HG03135 (cell line): Measurements from ENCODE around the gene ZNF580.

Experiments
- ATAC-seq: cut with Tn5 transposase; IDR thresholded peaks from one replicate; pipeline ENCODE4 v1.9.1; 2021; ENCODE audit warnings: mild to moderate bottlenecking, moderate library complexity; ENCODE audit not compliant: unreplicated experiment

The ZNF580 gene

DNA sequence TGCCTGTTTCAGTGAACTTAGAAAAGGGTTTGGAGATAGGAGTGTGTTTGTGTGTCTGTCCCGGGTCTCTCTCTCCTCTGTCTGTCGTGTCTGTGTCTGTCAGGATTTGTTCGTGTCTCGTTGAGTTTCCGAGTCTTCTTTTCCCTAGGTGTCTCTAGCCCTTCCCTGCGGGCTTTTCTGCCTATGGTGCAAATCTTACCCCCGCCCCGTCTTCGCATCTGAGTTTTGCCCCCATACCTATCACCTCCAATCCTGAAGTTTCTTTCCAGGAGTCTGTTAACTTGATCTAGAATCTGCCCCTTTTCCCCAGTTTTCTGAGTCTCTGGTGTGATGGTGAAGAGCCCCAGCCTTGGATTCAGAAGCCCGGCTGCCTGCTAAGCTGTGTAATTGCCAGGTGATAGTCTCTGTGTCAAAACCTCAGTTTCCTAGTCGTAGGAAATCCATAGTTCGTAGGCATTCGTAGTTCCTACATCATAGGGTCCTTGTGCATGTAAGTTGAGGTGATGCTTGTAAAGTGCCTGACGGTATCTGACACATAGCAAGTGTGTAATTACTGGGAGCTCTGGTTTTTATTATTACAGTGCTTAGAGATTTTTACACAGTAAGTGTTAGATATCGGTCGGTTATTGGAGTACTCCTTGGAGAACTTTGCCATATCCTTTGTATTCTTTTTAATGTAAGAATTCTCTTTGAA lies 35.0 kb downstream of the ZNF580 start:
- ATAC-seq, result no peak

GRCh38 chr19:55676383-55676782 lies 35.6 kb downstream of the ZNF580 start:
- no peak for ATAC-seq

DNA sequence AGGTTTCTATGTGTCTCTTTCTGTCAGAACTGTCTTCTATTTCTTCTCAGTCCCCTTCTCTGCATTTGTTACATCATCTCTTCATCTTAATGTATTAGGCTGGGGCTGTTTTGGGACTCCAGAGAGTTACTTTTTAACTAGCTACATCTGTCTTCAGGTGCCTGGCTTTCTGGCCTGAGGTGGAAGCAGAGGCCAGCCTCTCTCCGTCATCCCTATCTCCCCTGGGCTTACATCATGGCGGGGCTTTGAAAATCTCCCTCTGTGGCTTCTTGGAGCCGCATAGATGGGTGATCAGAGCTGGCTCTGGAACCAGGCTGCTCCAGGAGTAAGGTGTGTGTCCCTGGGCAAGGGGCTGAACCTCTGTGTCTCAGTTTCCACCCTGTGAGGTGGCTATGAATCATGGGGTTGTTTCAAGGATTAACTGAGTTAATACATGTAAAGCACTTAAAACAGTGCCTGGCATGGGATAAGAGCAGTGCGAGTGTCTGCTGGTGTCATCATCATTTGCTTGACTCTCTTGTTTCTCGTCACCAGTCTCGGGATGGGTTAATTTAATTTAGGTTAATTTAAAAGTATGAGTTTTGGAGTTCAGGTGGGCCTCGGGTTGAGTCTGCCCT lies 36.2 kb downstream of the ZNF580 start:
- no peak for ATAC-seq

DNA sequence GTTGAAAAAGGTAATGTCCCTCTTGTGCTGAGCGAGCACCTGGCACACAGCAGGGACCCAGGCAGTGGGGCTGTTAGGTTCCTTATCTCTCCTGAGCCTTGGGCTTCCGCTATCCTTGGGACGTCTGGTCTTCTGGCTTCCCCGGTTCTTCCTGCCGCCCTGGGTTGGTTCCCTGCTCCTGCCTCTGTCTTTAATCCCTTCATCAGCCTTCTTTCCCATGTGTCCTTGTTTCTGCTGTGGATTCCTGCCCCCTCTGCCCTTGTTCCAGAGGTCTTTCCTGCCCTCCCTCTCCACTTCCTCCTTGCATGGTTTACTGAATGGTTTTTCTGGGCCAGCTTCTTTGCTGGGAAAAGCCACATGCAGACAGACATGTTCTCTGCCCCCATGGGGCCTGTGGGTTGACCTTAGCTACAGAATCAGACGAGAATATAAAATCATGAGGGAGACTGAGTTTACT lies 36.8 kb downstream of the ZNF580 start:
- ATAC-seq, result no peak

- ATAC-seq, result peak; percentile 68
These were observed 37.4 kb downstream of the ZNF580 start for GRCh38 chr19:55678121-55678671.

DNA sequence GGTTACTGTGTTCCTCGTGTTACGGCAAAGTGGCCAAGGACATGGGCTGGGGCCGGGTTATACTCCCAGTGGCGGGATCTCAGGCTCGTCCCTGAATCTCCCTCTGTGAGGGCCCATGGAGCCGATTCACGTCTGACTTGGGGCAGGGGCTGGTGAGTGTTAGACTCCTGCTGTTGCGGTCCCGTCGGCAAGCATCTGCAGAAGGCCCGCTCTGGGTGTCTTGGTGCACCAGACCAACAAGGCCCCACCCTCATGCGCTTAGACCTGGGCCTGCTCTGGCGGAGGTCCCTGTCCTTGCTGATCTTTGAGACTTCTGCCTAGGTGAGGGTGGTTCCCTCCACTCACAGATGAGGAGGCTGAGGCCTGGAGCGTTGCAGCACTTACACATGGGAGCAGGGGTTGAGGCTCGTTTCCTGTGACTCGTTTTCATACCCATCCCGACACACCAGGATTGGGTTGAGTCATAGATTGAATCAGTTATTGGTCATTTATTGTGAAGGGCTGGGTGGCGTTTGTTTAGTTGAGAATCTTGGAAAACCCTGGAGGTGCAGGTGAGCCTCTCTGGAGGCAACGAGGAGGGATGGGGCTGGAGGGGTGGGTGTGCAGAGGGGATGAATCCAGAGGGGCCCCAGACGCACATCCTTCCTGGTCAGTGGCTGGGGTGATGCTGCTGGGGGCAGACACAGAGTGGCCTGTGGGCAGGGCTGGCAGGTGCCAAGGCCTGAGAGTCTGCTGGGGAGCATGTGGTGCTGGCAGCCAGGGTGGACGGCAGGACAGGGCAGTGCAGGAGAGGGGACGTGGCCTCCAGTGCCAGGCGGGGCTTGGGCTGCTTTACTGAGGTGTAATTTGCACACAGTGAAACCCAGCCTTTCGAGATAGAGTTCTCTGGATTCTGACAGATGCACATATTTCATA lies 38.8 kb downstream of the ZNF580 start:
- ATAC-seq, result no peak

DNA sequence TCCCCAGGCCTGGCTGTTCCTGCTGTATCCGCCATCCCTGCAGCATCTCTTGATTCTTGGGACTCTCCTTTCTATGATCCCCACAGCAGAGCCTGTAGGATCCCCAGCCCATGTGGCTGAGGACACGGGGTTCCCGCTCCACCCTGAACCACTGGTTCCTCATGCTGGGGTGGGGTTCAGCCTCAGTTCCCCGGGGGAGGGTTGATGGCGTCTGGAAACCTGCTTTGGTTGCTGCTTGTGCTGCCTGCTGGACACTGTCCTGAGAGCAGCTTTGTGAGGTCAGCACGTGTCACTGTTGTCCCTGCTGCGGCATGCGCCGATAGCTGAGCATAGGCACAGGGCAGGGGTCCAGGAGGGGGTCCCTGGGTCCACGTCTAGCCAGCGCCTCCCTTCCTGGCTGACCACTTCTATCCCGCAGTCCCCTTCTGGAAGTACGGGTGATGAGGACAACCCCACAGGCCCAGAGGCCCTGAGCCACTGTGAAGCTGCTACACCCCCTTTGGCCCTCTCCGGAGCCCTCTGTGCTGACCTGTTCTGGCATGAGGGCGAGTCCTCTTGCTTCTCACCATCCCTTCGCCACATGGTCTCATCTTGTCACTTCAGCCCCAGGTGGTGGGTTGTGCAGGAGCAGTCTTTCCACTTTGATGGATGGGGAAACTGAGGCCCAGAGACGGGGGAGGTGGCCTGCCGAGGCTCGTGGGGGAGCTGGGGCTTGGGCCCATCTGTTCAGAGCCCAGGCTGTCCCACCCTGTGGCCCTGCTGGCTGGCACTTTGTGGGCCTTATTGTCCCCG lies 39.7 kb downstream of the ZNF580 start:
- no peak for ATAC-seq

GRCh38 chr19:55681131-55682092 lies 40.6 kb downstream of the ZNF580 start:
- no peak for ATAC-seq

GRCh38 chr19:55683449-55684261 lies 42.9 kb downstream of the ZNF580 start:
- no peak for ATAC-seq

DNA sequence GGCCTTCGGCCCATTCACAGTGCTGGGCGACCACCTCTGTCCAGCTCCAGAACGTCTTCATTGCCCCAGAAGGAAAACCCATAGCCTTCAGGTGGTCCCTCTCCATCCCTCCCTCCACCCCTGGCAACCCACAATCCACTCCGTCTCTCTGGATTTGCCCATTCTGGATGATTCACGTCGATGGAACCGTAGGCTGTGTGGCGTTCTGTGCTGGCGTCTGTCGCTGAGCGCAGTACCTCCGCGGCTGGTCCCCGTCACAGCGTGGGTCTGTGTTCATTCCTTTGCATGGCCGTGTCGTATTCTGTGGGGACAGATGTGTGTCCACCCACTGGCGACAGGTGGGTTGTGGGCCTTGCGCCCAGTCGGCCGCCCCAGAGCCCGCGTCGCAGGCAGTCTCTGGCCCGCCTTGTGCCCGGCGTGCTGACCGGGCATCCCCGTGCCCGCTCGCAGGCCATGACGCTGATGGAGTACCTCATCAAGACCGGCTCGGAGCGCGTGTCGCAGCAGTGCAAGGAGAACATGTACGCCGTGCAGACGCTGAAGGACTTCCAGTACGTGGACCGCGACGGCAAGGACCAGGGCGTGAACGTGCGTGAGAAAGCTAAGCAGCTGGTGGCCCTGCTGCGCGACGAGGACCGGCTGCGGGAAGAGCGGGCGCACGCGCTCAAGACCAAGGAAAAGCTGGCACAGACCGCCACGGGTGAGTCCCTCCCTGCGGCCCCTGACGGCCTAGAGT lies 44.3 kb downstream of the ZNF580 start:
- ATAC-seq, result no peak

GRCh38 chr19:55685776-55686175 lies 45.0 kb downstream of the ZNF580 start:
- ATAC-seq, result no peak

DNA sequence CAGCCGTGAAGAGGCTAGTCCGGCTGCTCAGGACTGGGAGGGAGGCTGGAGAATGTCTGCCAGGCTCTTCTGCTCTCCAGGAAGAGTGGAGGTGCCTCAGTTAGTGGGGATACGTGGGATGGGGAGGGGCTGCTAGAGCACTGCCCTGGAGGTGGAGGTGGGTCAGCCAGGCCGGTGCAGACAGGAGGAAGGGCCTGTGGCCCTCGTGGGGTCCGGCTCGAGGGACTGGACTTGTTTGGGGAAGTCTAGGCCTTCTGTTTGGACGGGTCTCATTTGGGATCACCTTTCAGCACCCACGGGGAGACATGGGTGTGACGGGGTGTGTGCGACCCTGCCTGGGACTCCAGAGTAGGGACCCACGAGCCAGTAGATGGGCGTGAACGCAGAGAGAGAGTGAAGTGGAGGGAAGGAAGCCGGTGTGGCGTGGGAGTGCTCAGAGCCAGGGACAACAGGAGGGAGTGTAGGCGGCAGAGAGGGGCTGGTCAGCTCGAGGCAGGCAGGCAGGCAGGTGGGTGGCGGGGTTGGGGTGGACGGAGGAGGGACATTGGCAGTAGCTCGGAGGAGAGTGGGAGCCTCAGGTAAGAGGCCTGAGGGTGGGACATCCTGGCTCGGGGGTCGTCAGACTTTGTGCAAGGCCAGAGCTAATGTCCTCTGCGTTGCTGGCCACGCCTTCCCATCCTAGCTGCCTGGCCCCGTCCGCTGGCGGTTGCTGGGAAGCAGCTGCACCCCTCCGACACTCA lies 45.7 kb downstream of the ZNF580 start:
- ATAC-seq, result no peak

- no peak for ATAC-seq
These were observed 46.7 kb downstream of the ZNF580 start for GRCh38 chr19:55687281-55688201.

DNA sequence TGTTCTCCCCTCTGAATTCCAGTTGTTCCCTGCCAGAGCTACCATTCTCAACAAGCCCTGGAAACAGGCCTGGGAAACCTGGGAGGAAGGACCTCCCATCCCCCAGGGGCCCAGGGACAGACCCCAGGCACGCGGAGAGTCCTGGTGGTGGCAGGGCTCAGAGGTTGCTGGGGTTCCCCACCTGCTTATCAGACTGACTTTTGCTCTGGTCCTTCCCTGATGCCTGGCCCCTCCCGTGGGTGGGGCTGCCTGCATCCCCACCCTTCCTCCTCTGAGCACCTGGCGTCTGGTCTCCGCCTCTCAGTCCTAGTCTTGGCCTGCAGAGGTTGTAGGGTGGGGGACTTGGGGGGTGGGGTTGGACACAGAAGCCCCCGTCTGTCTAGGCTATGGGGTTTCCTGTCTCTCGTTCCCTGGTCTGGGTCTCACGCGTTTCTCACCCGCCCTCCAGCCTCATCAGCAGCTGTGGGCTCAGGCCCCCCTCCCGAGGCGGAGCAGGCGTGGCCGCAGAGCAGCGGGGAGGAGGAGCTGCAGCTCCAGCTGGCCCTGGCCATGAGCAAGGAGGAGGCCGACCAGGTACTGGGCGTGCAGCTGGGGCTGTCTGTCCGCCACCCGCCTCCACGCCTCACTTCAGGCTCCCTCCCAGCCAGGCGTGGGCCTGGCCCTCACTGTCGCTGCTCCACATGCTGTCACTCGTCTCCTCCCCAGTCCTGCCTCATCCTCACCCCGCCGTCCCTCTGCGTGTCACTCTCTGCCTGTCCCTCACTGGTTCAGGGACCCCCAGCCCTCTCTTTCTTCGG lies 47.8 kb downstream of the ZNF580 start:
- ATAC-seq, result no peak

- no peak for ATAC-seq
These were observed 48.8 kb downstream of the ZNF580 start for GRCh38 chr19:55689411-55690108.
